ENCODE data around the gene TP53TG5. TPM values are rescaled to one million over a fixed set of nuclear protein-coding genes. Genes with fewer than 3 reads are reported as not detected.

Gene TP53TG5
- total RNA-seq, 1 donor from 2014 or later: not detected

GRCh38 chr20:45367126-45367525 is 11.0 kb downstream of the TP53TG5 start:
- peaks cover 45% of the 10 kb centered on the region for H3K4me1 ChIP-seq
- no peak for TF ChIP-seq CTCF (IDR thresholded peaks at IDR 0.05)
- intact Hi-C loops (cut with DNase I): loop anchor here (10.0 kb wide), 1 partner anchor 68 kb away; no protein-coding TSS in a partner anchor
- no peak for ATAC-seq
- no peaks in the 10 kb centered on the region for H3K9me3 ChIP-seq
- no peak overlapping the region for H3K27ac ChIP-seq
- no peak for DNase-seq
- no peaks in the 10 kb centered on the region for H3K27me3 ChIP-seq
- H3K36me3 ChIP-seq: peaks cover 45% of the 10 kb centered on the region
- no peak overlapping the region for H3K4me3 ChIP-seq

- DNase-seq: no peak
- intact Hi-C loops (cut with DNase I): loop anchor here (10.0 kb wide), 1 partner anchor 68 kb away; no protein-coding TSS in a partner anchor
- no peak for TF ChIP-seq CTCF (IDR thresholded peaks at IDR 0.05)
- Histone ChIP-seq H3K27me3 (no peaks in the 10 kb centered on the region), H3K4me3 (no peak overlapping the region), H3K9me3 (no peaks in the 10 kb centered on the region), H3K27ac (no peak overlapping the region), H3K4me1 (peaks cover 46% of the 10 kb centered on the region), H3K36me3 (peaks cover 45% of the 10 kb centered on the region)
- ATAC-seq: no peak
These were observed 11.5 kb downstream of the TP53TG5 start for GRCh38 chr20:45366631-45367030.

- H3K36me3 ChIP-seq: peaks cover 45% of the 10 kb centered on the region
- intact Hi-C loops (cut with DNase I): loop anchor here (10.0 kb wide), 1 partner anchor 69 kb away; no protein-coding TSS in a partner anchor
- no peak for TF ChIP-seq CTCF (IDR thresholded peaks at IDR 0.05)
- H3K4me3 ChIP-seq: no peak overlapping the region
- DNase-seq (no peak), ATAC-seq (no peak)
- H3K27ac ChIP-seq: no peak overlapping the region
- no peaks in the 10 kb centered on the region for H3K27me3 ChIP-seq
- H3K9me3 ChIP-seq: no peaks in the 10 kb centered on the region
- peaks cover 49% of the 10 kb centered on the region for H3K4me1 ChIP-seq
These were observed 11.9 kb downstream of the TP53TG5 start for GRCh38 chr20:45366192-45366591.

- no peak overlapping the region for H3K27ac ChIP-seq
- no peaks in the 10 kb centered on the region for H3K9me3 ChIP-seq
- H3K36me3 ChIP-seq: peaks cover 45% of the 10 kb centered on the region
- ATAC-seq: no peak
- H3K4me1 ChIP-seq: peaks cover 53% of the 10 kb centered on the region
- intact Hi-C loops (cut with DNase I): loop anchor here (10.0 kb wide), 1 partner anchor 69 kb away; no protein-coding TSS in a partner anchor
- no peak overlapping the region for H3K4me3 ChIP-seq
- H3K27me3 ChIP-seq: no peaks in the 10 kb centered on the region
- no peak for DNase-seq
- TF ChIP-seq CTCF (IDR thresholded peaks at IDR 0.05): no peak
These were observed 12.6 kb downstream of the TP53TG5 start for GRCh38 chr20:45365444-45365970.

- intact Hi-C loops (cut with DNase I): loop anchor here (10.0 kb wide), 1 partner anchor 71 kb away; no protein-coding TSS in a partner anchor
- H3K4me1 ChIP-seq: peaks cover 66% of the 10 kb centered on the region
- peak overlapping the region; percentile 64 for H3K4me3 ChIP-seq
- no peaks in the 10 kb centered on the region for H3K9me3 ChIP-seq
- no peak for ATAC-seq
- DNase-seq: no peak
- TF ChIP-seq CTCF (IDR thresholded peaks at IDR 0.05): no peak
- H3K27ac ChIP-seq: peak overlapping the region; percentile 97
- H3K27me3 ChIP-seq: no peaks in the 10 kb centered on the region
- H3K36me3 ChIP-seq: peaks cover 42% of the 10 kb centered on the region
These were observed 14.3 kb downstream of the TP53TG5 start for GRCh38 chr20:45363611-45364492.
